Measurements from ENCODE around the gene OAS1.
"Not testable (repeated sequence)": the region's sequence is repeated elsewhere in the genome, so short reads cannot be mapped to it uniquely, and the experiment has no call there.

The OAS1 gene

GRCh38 chr12:112946236-112947000 lies 39.7 kb downstream of the OAS1 start:
- DNase-seq (ENCODE audit: low read depth), result no peak
- no peak overlapping the region for H3K4me3 ChIP-seq (ENCODE audit: control insufficient read depth, low read depth, low read length)

GRCh38 chr12:112947314-112947713 lies 40.6 kb downstream of the OAS1 start:
- no peak for TF ChIP-seq CTCF (conservative IDR thresholded peaks at IDR 0.05; ENCODE audit: control insufficient read depth, insufficient read depth, low read depth, low read length)
- no peak overlapping the region for H3K4me3 ChIP-seq (ENCODE audit: control insufficient read depth, low read depth, low read length)
- DNase-seq (ENCODE audit: low read depth), result no peak

More at GRCh38 chr12:112946236-112947000, 39.7 kb downstream of the OAS1 start:
- TF ChIP-seq CTCF (conservative IDR thresholded peaks at IDR 0.05; ENCODE audit: control insufficient read depth, insufficient read depth, low read depth, low read length), result no peak

GRCh38 chr12:112947761-112948160 lies 41.0 kb downstream of the OAS1 start:
- H3K4me3 ChIP-seq (ENCODE audit: control insufficient read depth, low read depth, low read length), result no peak overlapping the region
- DNase-seq (ENCODE audit: low read depth), result no peak
- TF ChIP-seq CTCF (conservative IDR thresholded peaks at IDR 0.05; ENCODE audit: control insufficient read depth, insufficient read depth, low read depth, low read length), result no peak

GRCh38 chr12:112948806-112949205 lies 42.0 kb downstream of the OAS1 start:
- TF ChIP-seq CTCF (conservative IDR thresholded peaks at IDR 0.05; ENCODE audit: control insufficient read depth, insufficient read depth, low read depth, low read length), result no peak
- no peak overlapping the region for H3K4me3 ChIP-seq (ENCODE audit: control insufficient read depth, low read depth, low read length)
- DNase-seq (ENCODE audit: low read depth), result no peak

- DNase-seq (ENCODE audit: low read depth), result no peak
- no peak overlapping the region for H3K4me3 ChIP-seq (ENCODE audit: control insufficient read depth, low read depth, low read length)
- TF ChIP-seq CTCF (conservative IDR thresholded peaks at IDR 0.05; ENCODE audit: control insufficient read depth, insufficient read depth, low read depth, low read length), result no peak
These were observed 43.9 kb downstream of the OAS1 start for GRCh38 chr12:112950701-112951100.

- not testable (repeated sequence) for H3K4me3 ChIP-seq (ENCODE audit: control insufficient read depth, low read depth, low read length); DNase-seq (ENCODE audit: low read depth)
These were observed 50.4 kb downstream of the OAS1 start for GRCh38 chr12:112957125-112957524.

- H3K4me3 ChIP-seq (ENCODE audit: control insufficient read depth, low read depth, low read length), result no peak overlapping the region
- TF ChIP-seq CTCF (conservative IDR thresholded peaks at IDR 0.05; ENCODE audit: control insufficient read depth, insufficient read depth, low read depth, low read length), result no peak
- no peak for DNase-seq (ENCODE audit: low read depth)
These were observed 54.3 kb downstream of the OAS1 start for GRCh38 chr12:112961074-112961473.

All from fibroblast of mammary gland (primary cell).